GM23338 (cell line): ENCODE data around the gene MAPK8. TPM values are rescaled to one million over a fixed set of nuclear protein-coding genes. Genes with fewer than 3 reads are reported as not detected.

Source experiments
- ATAC-seq: fragments of 200-7000 bp; cut with Tn5 transposase; 3 replicates; pipeline ENCODE4 v1.9.1; 2020
- DNase-seq: peaks from one replicate; pipeline ENCODE4 v3.0.0-alpha.2; 2015; ENCODE audit warnings: low spot score
- H2AFZ ChIP-seq: fragments of 200-600 bp; sonication (generic); 2 replicates; pipeline ENCODE4 v1.8.0; 2016; ENCODE audit warnings: antibody characterized with exemption, mild to moderate bottlenecking, moderate library complexity
- H3F3A ChIP-seq: fragments of 200-600 bp; sonication (generic); replicated peaks from 2 replicates; pipeline ENCODE4 v1.8.0; 2017; ENCODE audit warnings: antibody characterized with exemption, mixed run types, low read depth
- H3K27ac ChIP-seq: fragments of 200-600 bp; sonication (generic); 2 replicates; pipeline ENCODE4 v1.6.1; 2016; ENCODE audit warnings: low read depth
- H3K27me3 ChIP-seq: fragments of 200-600 bp; sonication (generic); 2 replicates; pipeline ENCODE4 v1.8.0; 2016; ENCODE audit warnings: mild to moderate bottlenecking, mixed run types, moderate library complexity; ENCODE audit not compliant: insufficient read depth
- H3K36me3 ChIP-seq: fragments of 200-600 bp; sonication (generic); 2 replicates; pipeline ENCODE4 v1.8.0; 2016; ENCODE audit warnings: mild to moderate bottlenecking; ENCODE audit not compliant: insufficient read depth
- H3K4me1 ChIP-seq: fragments of 200-600 bp; sonication (generic); 2 replicates; pipeline ENCODE4 v1.8.0; 2016; ENCODE audit warnings: mild to moderate bottlenecking, moderate library complexity; ENCODE audit not compliant: insufficient read depth
- H3K4me2 ChIP-seq: fragments of 200-600 bp; sonication (generic); 2 replicates; pipeline ENCODE4 v1.7.1; 2017; ENCODE audit warnings: mixed run types
- H3K4me3 ChIP-seq: fragments of 200-600 bp; sonication (generic); 2 replicates; pipeline ENCODE4 v1.6.1; 2016; ENCODE audit warnings: mixed run types
- H3K79me2 ChIP-seq: fragments of 200-600 bp; sonication (generic); replicated peaks from 2 replicates; pipeline ENCODE4 v1.8.0; 2017; ENCODE audit warnings: mild to moderate bottlenecking; ENCODE audit not compliant: insufficient read depth
- H3K9me2 ChIP-seq: fragments of 200-600 bp; sonication (generic); 2 replicates; pipeline ENCODE4 v1.8.0; 2017; ENCODE audit not compliant: insufficient read depth
- H4K20me1 ChIP-seq: fragments of 200-600 bp; sonication (generic); replicated peaks from 2 replicates; pipeline ENCODE4 v1.8.0; 2017; ENCODE audit warnings: mild to moderate bottlenecking; ENCODE audit not compliant: insufficient read depth
- H3K27ac Mint-ChIP-seq: 2 replicates; pipeline ENCODE4 v1.8.0; 2020; ENCODE audit warnings: inconsistent platforms, mild to moderate bottlenecking, moderate library complexity, mixed read lengths
- H3K27me3 Mint-ChIP-seq: 3 replicates; pipeline ENCODE4 v1.8.0; 2022; ENCODE audit warnings: low read depth, mild to moderate bottlenecking, moderate library complexity, mixed read lengths, inconsistent platforms; ENCODE audit not compliant: insufficient read depth, poor library complexity
- H3K36me3 Mint-ChIP-seq: 3 replicates; pipeline ENCODE4 v1.8.0; 2021; ENCODE audit warnings: low read depth, mild to moderate bottlenecking, inconsistent platforms, moderate library complexity, mixed read lengths
- H3K4me1 Mint-ChIP-seq: 3 replicates; pipeline ENCODE4 v1.8.0; 2020; ENCODE audit warnings: mild to moderate bottlenecking, inconsistent platforms, mixed read lengths
- H3K4me3 Mint-ChIP-seq: 3 replicates; pipeline ENCODE4 v1.8.0; 2021; ENCODE audit warnings: moderate library complexity, mild to moderate bottlenecking, inconsistent platforms, mixed read lengths
- H3K9me3 Mint-ChIP-seq: 3 replicates; pipeline ENCODE4 v1.8.0; 2020; ENCODE audit warnings: moderate library complexity, mild to moderate bottlenecking, inconsistent platforms, mixed read lengths
- CTCF ChIP-seq, 2 experiments: fragments of 200-600 bp in 1 of 2; sonication (generic) in 1 of 2; conservative IDR thresholded peaks; 2 replicates each; pipeline versions ENCODE4 v1.5.1 to v1.6.1; 2016 to 2017; ENCODE audit warnings: antibody characterized with exemption in 2 of 2, low read depth in 2 of 2, mild to moderate bottlenecking in 2 of 2, moderate library complexity in 1 of 2
- EZH2phosphoT487 ChIP-seq: fragments of 200-600 bp; sonication (generic); IDR thresholded peaks from one replicate; pipeline ENCODE4 v1.8.1; 2018; ENCODE audit warnings: antibody characterized with exemption; ENCODE audit not compliant: unreplicated experiment
- JUNB ChIP-seq: IDR thresholded peaks from one replicate; pipeline ENCODE4 v1.6.1; 2016; ENCODE audit warnings: antibody characterized with exemption; ENCODE audit not compliant: unreplicated experiment
- NANOG ChIP-seq: IDR thresholded peaks from 2 replicates; pipeline ENCODE4 v1.6.1; 2016; ENCODE audit warnings: antibody characterized with exemption, borderline replicate concordance
- POLR2AphosphoS5 ChIP-seq: IDR thresholded peaks from 2 replicates; pipeline ENCODE4 v1.6.1; 2016; ENCODE audit warnings: antibody characterized with exemption, low read depth
- STAT1 ChIP-seq: IDR thresholded peaks from one replicate; pipeline ENCODE4 v1.6.1; 2016; ENCODE audit warnings: antibody characterized with exemption; ENCODE audit not compliant: unreplicated experiment
- ZNF114 ChIP-seq: fragments of 250-450 bp; sonication (Bioruptor Pico); IDR thresholded peaks from 2 replicates; pipeline ENCODE4 v1.5.0; 2020; ENCODE audit warnings: mild to moderate bottlenecking, moderate library complexity
- ZNF462 ChIP-seq: fragments of 250-450 bp; sonication (Bioruptor Pico); IDR thresholded peaks from 2 replicates; pipeline ENCODE4 v1.5.0; 2020; ENCODE audit warnings: mild to moderate bottlenecking, moderate library complexity
- polyA plus RNA-seq: library from polyadenylated mRNA; unstranded; fragments of >200 nt; fragmentation: Nextera tagmentation; extraction: Ambion mirVana; gene quantifications from 2 replicates; pipeline ENCODE4 v1.2.1, GENCODE V29; 2016
- total RNA-seq: library from RNA; depleted of rRNA; stranded (reverse); fragments of >200 nt; shearing (Covaris generic); gene quantifications from 2 replicates; pipeline ENCODE4 v1.2.3, GENCODE V29; 2014

The MAPK8 gene
- total and polyA plus RNA-seq, 2 experiments from 2014 or later = 52.4 to 73.6 TPM

- H3K79me2 ChIP-seq = no peaks in the 10 kb centered on the region
- H2AFZ ChIP-seq = peak within 1 kb of the TSS; percentile 88
- H3K27me3 ChIP-seq = no peaks in the 10 kb centered on the region
- TF ChIP-seq STAT1 = no peak
- TF ChIP-seq ZNF462 (CRISPR knock-in tag) = no peak
- TF ChIP-seq CTCF (conservative IDR thresholded peaks at IDR 0.05; ENCODE audit: low read depth in 2 of 2) = no peak
- TF ChIP-seq ZNF114 (CRISPR knock-in tag) = no peak
- TF ChIP-seq NANOG = no peak
- no peak for TF ChIP-seq EZH2phosphoT487
- TF ChIP-seq POLR2AphosphoS5 = no peak
- TF ChIP-seq JUNB = no peak
- no peak within 1 kb of the TSS for H3K4me2 ChIP-seq
- no peak for DNase-seq
- peaks cover 23% of the 10 kb centered on the region for H3K4me1 Mint-ChIP-seq
- peak; percentile 74 for ATAC-seq
- no peak within 1 kb of the TSS for H3K4me3 ChIP-seq
- no peak within 1 kb of the TSS for H3K27ac ChIP-seq
- H3K4me3 Mint-ChIP-seq = no peak within 1 kb of the TSS
- no peaks in the 10 kb centered on the region for H3K36me3 ChIP-seq
- peaks cover 2% of the 10 kb centered on the region for H3K27me3 Mint-ChIP-seq
- H3K27ac Mint-ChIP-seq = peak within 1 kb of the TSS; percentile 60; the same call in 1 of the 2 replicates
- H3K9me3 Mint-ChIP-seq = no peaks in the 10 kb centered on the region
- no peaks in the 10 kb centered on the region for H3F3A ChIP-seq
- no peaks in the 10 kb centered on the region for H4K20me1 ChIP-seq
- H3K9me2 ChIP-seq = peaks cover 2% of the 10 kb centered on the region; the same call in 1 of the 2 replicates
- no peaks in the 10 kb centered on the region for H3K4me1 ChIP-seq
- no peaks in the 10 kb centered on the region for H3K36me3 Mint-ChIP-seq
Observed at GRCh38 chr10:48274636-48275035, 31.8 kb upstream of the MAPK8 start, which contains the start of gene FRMPD2. Gene FRMPD2 (minus strand): TSS chr10:48274696. CDS start chr10:48274567, 129 bp downstream.
